ENCODE results near the gene SORCS2.

Gene SORCS2

DNA sequence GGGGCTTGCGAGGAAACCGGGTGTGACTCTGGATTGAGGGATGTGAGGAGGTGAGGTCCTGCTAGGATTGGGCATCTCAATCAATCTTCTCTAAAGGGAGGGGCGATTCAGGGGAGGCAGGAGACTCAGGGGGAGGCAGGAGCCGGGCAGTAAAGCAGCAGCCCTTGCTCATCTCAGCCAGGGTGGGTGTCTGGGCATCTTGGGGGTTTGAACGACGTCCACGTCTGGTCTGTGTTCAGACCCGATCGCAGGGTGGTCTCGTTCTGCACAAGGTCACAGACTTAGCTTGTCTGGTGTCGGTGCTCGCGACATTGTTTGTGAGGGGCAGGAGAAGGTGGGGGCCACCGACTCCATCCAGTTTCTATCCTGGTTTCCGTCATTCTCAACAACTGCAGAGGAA is 473.7 kb downstream of the SORCS2 start:
- no peak for DNase-seq (ENCODE audit: low read depth)

DNA sequence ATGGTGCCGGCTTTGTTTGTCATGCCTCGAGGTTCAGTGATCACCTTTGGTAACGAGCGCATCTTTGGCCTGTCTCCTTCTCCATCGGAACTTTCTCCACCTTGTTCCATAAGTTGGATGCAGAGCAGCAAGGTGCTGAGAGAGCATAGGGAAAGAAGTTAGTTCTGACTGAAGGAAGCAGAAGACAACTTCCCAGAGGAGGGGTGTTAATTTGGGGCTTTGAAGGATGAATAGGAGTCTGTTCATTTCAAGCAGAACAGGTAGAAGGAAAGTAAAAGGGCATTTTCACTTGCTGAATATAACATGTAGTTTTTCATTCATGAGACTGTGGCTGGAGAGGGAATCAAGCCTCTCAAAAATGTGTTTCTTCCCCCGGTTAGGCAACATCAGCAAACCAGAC is 474.4 kb downstream of the SORCS2 start:
- DNase-seq (ENCODE audit: low read depth): no peak

DNA sequence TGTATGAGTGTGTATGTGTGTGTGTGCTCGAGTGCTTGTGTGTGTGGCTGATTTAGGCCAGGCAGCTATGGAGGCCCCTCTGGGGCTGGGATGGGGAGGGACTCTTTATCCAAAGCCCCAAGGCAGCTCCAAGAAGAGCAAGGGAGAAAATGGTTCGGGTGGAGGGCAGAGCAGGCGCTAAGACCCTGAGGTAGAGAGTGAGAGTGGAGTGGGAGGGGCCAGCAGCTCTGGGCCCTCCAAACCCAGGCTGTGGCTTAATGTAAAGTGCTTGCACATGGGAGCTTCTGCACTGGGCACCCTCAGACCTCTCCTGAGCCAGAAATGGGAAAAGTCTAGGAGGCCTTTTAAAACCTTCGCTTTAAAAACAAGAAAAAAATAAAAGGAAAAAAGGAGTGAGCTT is 475.9 kb downstream of the SORCS2 start:
- DNase-seq (ENCODE audit: low read depth): no peak

DNA sequence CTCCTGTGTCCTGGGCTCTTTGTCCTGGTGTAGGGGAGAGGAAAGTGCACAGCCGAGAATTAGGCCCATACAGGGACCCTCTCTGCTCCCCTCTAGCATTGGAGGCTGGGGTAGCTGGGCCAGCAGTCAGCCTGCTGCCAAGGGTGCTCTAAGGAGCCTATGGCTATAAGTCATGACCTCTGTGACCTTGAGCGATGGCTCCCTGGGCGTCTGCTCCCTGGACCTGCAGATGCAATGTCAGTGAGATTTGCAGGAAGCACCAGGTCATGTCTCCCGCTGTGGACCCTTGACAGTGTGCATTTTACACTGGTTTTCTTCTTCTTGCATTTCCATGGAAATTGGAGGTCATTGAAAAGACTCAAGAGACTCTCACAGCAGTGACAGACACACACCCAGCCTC is 476.5 kb downstream of the SORCS2 start:
- no peak for DNase-seq (ENCODE audit: low read depth)

DNA sequence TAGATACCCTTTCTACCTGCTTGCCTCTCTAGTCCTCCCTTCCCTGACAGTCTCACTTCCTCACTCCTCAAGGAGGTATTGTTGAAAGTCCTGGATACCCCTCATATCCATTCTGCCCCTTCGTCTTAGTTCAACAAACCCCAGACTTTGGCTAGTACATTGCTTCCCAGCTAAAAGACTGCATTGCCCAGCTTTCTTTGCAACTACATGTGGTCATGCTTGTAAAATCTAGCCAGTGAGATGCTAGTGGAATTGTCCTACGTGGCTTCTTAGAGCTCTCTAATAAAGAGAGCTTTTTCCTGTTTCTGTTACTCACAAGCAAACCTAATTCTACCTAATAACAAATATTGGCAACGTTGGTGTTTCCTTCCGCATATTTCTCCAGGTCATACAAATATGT is 480.3 kb downstream of the SORCS2 start:
- DNase-seq (ENCODE audit: low read depth): no peak

DNA sequence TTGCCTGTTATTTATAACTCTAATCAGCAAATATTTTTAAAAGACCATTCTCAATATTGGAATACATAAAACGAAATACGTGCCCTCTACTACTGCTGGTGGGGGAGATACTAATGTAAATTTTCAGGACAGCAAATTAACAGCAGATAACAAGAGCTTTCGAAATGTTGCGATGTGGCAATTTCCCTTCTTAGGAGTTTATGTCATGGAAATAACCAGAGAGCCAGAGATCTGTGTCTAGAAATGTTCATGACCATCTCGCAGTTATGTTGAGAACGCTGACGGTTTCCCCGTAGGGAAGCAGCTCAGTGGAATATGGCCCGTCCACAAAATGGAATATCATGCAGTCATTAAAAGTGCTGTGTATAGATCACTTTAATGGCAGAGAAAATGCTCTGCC is 480.8 kb downstream of the SORCS2 start:
- DNase-seq (ENCODE audit: low read depth): no peak

DNA sequence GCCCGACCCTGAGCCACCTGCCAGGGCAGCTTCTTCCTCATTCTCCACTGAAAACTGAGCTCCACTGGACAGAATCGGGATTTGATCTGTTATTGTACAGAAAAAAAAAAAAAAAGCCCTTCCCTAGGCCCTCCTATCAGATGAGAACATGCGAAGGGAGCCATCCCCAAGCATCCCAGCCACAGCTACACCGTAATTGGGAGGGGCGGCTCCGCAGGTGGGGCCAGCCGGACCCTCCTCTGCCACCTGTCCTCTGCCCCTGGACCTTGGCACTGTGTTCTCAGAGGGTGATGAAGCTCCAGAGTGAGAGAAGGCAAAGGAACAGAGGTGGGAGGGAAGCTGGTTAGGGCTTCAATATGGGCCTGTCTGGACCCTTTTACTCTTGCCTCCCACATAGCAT is 482.4 kb downstream of the SORCS2 start:
- DNase-seq (ENCODE audit: low read depth): no peak

DNA sequence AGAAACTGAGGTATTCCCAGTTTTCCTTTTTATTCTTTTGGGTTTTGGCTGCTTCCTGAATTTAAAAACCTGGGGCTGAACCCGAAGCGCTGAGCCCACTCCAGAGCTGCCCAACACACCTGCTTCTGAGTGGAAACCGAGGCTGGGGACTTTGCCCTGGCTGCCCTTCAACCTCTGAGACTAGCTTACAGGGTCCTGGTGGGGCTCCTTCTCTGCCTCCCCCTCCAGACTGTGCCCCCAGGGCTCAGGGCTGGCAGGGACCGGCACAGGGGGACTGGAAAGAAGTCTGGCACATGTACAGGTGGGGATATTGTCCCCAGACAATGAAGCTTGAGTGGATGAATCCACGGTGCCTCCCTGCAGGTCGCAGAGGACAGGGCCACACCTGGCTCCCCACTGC is 482.8 kb downstream of the SORCS2 start:
- DNase-seq (ENCODE audit: low read depth): no peak

DNA sequence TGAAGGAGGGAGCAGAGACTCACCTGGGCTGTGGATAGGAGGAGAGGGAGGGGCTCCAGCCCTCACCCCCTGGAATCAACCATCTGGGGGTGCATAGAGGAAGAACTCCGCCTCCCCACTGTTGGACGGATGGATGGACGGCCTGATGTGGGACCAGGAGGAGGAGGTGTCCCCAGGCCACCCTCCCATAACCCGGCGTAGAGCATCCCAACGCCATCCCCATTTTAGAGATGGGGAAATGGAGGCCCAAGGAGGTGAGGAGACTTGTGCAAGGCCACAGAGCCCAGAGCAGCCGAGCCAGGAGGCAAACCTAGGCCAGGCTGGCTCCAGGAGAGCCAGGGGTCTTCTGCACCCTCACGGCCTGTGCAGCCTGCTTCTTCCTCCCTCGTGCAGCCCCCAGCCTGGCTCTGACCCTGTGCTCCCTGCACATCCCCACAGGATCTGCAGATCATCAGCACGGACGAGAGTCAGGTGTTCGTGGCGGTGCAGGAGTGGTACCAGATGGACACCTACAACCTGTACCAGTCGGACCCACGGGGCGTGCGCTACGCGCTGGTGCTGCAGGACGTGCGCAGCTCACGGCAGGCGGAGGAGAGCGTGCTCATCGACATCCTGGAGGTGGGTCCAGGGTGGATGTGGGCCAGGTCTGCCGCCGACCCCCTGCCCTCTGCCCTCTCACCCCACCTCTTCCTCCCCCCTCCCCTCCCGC is 483.4 kb downstream of the SORCS2 start:
- no peak for DNase-seq (ENCODE audit: low read depth)

DNA sequence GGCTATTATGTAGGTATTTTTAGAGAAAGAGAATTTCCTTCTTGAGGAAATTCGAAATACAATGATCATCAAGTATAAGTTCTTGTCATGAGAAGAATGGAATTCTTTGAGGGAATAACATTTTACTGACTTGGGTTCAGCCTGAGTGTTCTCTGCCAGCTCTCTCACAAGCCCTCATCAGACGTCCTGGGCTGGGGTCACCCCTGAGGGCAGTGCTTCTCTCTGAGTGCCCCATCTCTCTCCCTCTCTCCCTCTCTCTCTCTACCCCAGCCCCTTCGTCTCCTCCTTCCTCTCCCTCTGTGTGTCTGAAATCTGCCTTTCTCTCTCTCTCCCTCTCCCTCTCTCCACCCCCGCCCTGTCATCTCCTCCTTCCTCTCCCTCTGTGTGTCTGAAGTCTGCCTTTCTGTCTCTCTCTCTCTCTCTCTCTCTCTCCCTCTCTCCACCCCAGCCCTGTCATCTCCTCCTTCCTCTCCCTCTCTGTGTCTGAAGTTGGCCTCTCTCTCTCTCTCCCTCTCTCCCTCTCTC is 484.1 kb downstream of the SORCS2 start:
- no peak for DNase-seq (ENCODE audit: low read depth)

DNA sequence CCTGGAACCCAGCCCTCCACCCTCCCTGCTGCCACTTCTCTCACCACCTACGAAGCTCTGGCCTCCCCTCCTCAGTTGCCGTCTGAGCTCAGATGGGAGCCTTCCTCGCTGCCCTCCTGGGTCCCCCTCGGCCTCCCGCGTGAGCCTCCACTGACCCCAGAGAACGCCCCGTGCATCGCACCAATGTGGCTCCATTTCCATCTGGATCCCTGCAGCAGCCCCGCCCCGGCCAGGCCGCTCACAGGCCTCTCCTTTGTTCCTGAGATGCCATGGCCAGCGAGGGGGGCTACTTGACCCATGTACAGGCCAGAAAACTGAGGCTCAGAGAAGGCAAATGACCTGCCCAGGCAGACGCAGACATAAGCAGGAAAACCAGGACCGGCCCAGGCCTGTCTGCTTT is 484.7 kb downstream of the SORCS2 start:
- no peak for DNase-seq (ENCODE audit: low read depth)

DNA sequence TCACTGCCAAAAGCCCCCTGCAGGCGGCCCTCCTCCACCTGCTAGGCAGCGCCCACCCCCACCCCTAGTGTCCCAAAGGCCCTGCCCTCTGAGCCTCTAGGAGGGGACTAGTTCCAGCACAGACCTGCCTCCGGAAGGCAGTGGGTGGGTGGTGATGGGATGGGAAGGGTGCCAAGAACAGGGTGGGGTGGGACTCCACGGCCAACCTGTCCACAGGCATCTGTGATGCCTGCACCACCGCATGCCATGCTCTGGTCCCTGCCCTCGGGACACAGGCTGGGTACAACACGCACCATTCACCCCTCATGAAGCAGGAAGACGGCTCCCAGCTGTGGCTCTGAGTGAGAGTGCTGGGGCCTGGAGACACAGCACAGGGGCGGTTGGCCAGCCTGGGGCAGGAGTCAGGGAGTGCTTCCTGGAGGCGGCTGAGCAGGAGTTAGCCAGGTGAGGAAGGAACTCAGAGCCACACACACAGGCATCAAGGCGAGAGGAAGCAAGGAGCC is 485.5 kb downstream of the SORCS2 start:
- DNase-seq (ENCODE audit: low read depth): no peak

DNA sequence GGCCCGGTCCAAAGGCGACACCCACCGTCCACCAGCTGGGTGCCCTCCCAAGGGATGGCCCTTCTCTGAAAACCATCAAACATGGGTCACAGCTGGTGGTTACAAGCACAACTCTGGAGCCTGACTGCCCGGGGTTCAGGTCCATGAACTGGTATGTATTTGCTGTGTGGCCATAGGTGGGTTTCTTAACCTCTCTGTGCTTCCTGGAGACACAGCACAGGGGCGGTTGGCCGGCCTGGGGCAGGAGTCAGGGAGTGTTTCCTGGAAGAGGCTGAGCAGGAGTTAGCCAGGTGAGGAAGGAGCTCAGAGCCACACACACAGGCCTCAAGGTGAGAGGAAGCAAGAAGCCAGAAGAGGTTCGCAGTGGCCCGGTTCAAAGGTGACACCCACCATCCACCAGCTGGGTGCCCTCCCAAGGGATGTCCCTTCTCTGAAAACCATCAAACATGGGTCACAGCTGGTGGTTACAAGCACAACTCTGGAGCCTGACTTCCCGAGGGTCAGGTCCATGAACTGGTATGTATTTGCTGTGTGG is 486.0 kb downstream of the SORCS2 start:
- no peak for DNase-seq (ENCODE audit: low read depth)

DNA sequence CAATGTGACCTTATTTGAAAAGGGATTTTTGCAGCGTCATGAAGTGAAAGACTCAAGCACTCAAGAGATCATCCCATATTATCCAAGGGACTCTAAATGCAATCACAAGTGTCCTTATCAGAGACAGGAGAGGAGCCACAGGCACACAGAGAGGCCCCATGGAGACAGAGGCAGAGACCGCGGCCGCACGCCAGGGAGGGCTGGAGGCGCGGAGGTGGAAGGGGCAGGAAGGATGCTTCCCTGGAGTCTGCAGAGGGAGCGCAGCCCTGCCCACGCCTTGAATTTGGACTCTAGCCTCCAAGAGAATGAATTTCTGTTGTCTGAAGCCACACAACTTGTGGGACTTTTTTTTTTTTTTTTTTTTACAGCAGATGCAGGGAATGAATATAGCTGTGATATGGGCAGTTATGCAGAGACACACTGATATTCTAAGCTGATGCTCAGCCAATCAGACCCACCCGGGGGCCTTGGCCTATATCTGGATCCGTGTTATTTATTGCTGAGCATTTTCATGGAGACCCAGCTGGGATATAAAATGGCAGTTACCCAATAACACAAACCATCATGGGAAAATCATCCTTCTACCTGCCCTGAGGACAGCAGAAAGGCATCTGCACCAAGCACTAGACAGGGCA is 487.2 kb downstream of the SORCS2 start:
- no peak for DNase-seq (ENCODE audit: low read depth)

DNA sequence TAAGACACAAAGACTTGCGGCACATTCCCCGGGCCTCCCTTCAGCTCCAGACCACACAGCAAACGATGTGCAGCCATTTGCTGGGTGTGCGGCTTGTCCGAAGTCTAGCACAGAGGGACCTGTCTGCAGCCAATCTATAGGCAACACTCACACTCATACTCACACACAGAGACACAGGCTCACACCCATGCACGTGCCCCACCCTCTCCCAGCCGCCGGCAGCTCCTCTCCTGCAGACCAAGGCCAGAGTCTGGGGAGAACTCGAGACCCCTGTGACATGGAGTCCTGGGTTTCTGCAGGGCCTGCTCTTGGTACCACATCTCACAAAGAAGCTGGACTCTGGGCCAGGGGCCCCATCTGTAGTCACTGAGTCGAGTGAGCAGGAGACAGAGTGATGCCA is 487.8 kb downstream of the SORCS2 start:
- no peak for DNase-seq (ENCODE audit: low read depth)

DNA sequence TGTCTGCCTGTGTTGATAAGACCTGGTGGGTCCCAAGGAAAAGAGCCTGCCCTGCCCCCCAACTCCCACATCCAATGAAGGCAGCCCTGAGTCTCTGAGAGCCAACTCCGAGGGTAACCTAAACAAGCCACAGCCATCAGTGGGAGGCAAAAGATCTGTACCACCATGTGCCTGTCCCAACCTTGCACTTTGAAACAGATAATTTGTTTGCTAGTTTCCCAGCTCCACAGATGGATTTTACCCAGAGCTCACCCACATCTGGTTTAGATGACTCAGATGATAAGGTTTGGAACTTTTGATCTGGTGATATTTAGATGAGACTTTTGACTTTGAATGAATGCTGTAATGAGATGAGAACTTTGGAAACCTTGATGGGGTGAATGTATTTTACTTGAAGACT is 488.4 kb downstream of the SORCS2 start:
- no peak for DNase-seq (ENCODE audit: low read depth)

DNA sequence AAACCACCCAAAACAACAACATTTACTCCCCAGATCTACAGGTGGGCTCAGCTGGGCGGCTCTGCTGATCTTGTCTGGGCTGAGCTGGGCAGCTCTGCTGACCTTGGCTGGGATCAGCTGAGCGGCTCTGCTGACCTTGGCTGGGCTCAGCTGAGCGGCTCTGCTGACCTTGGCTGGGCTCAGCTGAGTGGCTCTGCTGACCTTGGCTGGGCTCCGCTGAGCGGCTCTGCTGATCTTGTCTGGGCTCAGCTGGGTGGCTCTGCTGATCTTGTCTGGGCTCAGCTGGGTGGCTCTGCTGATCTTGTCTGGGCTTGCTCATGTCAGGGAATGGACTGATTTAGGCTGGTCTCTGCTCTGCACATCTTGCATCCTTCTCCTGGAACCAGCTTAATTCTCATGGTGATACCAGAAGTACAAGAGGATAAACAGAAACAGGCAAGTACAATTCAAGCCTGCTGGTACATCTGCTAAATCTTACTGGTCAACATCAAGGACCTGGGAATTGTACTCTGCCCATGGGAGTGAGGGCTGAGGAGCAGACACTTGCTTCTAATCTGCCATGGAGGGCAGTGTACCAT is 490.9 kb downstream of the SORCS2 start:
- no peak for DNase-seq (ENCODE audit: low read depth)

DNA sequence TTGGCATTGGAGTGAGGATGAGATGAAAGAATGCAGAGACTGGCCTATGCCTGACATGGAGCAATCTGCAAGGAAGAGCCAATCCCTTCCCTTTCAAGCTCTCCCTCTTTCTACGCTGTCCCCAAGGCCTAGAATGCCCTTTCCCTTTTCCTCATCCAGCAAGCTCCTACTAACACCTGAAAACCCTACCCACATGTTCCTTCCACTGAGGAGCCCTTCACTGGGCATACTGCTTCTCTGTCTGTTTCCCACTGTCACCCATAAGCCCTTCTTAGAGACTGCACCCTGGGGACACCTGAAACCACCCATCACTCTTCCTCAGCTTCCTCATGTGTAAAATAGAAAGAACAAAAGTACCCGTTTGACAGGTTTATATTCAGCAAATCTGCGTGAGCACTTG is 492.0 kb downstream of the SORCS2 start:
- DNase-seq (ENCODE audit: low read depth): no peak

DNA sequence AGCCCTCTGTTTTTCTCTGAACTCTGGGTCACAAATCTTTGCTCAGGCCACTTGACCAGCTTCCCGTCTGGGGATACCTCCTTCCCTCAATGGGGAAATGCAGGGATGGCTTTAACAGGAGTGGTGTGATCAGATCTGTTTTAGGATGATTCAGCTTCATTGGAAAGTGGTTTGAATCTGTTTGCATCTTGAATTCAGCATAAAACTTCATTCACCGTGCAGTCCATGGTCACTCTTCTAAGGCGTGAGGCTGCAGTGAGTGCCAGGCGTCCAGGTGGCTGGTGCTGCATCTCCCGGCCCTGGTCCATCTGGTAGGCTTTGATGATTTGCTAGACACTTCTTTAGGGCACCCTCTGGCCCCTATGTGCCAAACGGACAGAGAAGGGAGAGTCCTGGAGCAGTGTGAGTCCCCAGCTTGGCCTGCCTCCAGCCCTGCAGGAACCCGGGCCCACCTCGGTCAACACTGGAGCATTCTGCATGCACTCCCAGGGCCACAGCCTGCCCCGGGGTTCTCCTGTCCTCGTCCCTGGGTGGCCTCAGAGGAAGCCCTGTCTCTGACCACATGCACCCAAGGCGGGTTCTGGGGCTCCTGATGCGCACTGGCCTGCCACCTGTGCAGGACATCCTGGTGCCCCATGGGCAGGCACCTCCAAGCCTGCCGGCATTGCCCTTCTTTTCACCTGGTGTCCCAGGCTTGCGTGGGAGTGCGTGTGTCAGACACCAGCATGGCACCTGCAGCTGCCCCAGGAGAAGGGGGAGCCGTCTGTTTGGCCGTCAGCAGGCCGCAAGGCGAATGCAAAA is 493.9 kb downstream of the SORCS2 start:
- no peak for DNase-seq (ENCODE audit: low read depth)

DNA sequence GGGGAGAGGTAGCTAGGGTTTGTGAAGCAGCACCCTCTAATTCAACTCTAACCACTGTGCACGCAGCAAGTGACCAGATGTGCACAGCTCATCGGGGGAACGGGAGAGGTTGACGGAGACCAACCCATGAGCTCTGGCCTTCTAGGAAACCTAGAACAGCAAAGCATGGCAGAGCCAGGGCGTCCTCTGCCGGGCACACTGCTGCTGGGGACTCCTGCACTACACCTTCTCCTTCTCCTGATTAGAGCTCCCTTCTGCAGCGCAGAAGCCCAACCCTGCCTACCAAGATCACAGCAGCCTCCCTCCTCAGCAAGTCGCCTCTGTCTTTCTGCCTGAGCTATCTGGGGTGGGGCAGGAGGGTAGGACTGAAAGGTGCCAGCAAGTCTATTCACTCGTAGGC is 494.7 kb downstream of the SORCS2 start:
- DNase-seq (ENCODE audit: low read depth): no peak

DNA sequence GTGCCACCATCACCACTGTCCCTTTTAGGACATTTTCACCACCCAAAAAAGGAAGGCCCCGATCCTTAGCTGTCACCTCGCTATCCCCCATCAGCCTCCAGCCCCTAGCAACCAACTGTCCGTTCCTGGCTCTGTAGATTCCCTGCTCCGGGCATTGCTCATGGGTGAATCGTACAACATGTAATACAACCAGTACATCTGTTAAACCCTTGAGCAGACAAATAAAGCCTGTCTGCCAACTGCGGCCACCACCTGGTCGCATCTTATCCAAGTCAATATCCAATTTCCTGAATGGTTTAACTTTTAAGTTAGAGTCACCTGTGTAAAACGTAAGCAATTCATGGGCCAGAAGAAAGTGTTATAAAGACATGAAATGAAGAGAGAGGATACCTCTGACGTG is 495.5 kb downstream of the SORCS2 start:
- no peak for DNase-seq (ENCODE audit: low read depth)
